KBM-7 (cell line): ENCODE data around the gene PLA2G1B.
A peak's percentile ranks its signal among the peaks of the same experiment; 100 is the strongest.

ENCODE experiments used
- DNase-seq: peaks from one replicate; pipeline ENCODE4 v3.0.0-alpha.2; 2015
- in situ Hi-C: fragments of 300-500 bp; cut with MboI; formaldehyde crosslinking; loops from 2 replicates; pipeline ENCODE4 v1.14.3; 2020; ENCODE audit warnings: low sequenced_read_pairs, low pct_unique_long_range_greater_than_20kb, mixed read lengths

Gene PLA2G1B

GRCh38 chr12:120361506-120362208 is 34.1 kb upstream of the PLA2G1B start:
- in situ Hi-C loops = no loop called here
- DNase-seq = peak; percentile 28

GRCh38 chr12:120359128-120359527 is 31.5 kb upstream of the PLA2G1B start:
- in situ Hi-C loops = loop anchor here (10.0 kb wide), 1 partner anchor 66 kb away; no protein-coding TSS in a partner anchor
- no peak for DNase-seq

GRCh38 chr12:120358412-120359100 is 31.0 kb upstream of the PLA2G1B start:
- no peak for DNase-seq

GRCh38 chr12:120357104-120357503 is 29.5 kb upstream of the PLA2G1B start:
- no peak for DNase-seq
- in situ Hi-C loops = loop anchor here (10.0 kb wide), 1 partner anchor 68 kb away; no protein-coding TSS in a partner anchor

More at GRCh38 chr12:120358412-120359100, 31.0 kb upstream of the PLA2G1B start:
- in situ Hi-C loops = loop anchor here (10.0 kb wide), 1 partner anchor 66 kb away; no protein-coding TSS in a partner anchor

- in situ Hi-C loops = loop anchor here (10.0 kb wide), 1 partner anchor 68 kb away; no protein-coding TSS in a partner anchor
- DNase-seq = peak; percentile 86
These were observed 29.0 kb upstream of the PLA2G1B start for GRCh38 chr12:120356567-120357030.

- no peak for DNase-seq
- in situ Hi-C loops = loop anchor here (10.0 kb wide), 1 partner anchor 71 kb away; no protein-coding TSS in a partner anchor
These were observed 26.2 kb upstream of the PLA2G1B start for GRCh38 chr12:120353556-120354317.

- in situ Hi-C loops = loop anchor here (10.0 kb wide), 1 partner anchor 72 kb away; no protein-coding TSS in a partner anchor
- DNase-seq = no peak
These were observed 25.6 kb upstream of the PLA2G1B start for GRCh38 chr12:120353136-120353535.

- no peak for DNase-seq
- in situ Hi-C loops = loop anchor here (10.0 kb wide), 1 partner anchor 73 kb away; no protein-coding TSS in a partner anchor
These were observed 24.5 kb upstream of the PLA2G1B start for GRCh38 chr12:120352117-120352516.

- in situ Hi-C loops = loop anchor here (10.0 kb wide), 1 partner anchor 74 kb away; no protein-coding TSS in a partner anchor
- no peak for DNase-seq
These were observed 23.2 kb upstream of the PLA2G1B start for GRCh38 chr12:120350576-120351350.

GRCh38 chr12:120347766-120348165 is 20.2 kb upstream of the PLA2G1B start:
- in situ Hi-C loops = no loop called here
- DNase-seq = no peak

GRCh38 chr12:120346681-120347080 is 19.1 kb upstream of the PLA2G1B start:
- in situ Hi-C loops = no loop called here
- DNase-seq = no peak

- in situ Hi-C loops = no loop called here
- no peak for DNase-seq
These were observed 18.5 kb upstream of the PLA2G1B start for GRCh38 chr12:120346031-120346430.

- in situ Hi-C loops = no loop called here
- DNase-seq = no peak
These were observed 16.1 kb upstream of the PLA2G1B start for GRCh38 chr12:120343692-120344091.

- DNase-seq = no peak
- in situ Hi-C loops = no loop called here
These were observed 15.5 kb upstream of the PLA2G1B start for GRCh38 chr12:120343039-120343537.

GRCh38 chr12:120342175-120343038 is 14.8 kb upstream of the PLA2G1B start:
- DNase-seq = no peak
- in situ Hi-C loops = no loop called here

GRCh38 chr12:120339256-120339655 is 11.7 kb upstream of the PLA2G1B start:
- in situ Hi-C loops = no loop called here
- no peak for DNase-seq

GRCh38 chr12:120337730-120338129 is 10.2 kb upstream of the PLA2G1B start:
- DNase-seq = no peak
- in situ Hi-C loops = no loop called here
